HG03039 (cell line): ENCODE measurements around the gene C1orf74.

ENCODE experiments used
- ATAC-seq: cut with Tn5 transposase; IDR thresholded peaks from one replicate; pipeline ENCODE4 v1.9.1; 2021; ENCODE audit warnings: mild to moderate bottlenecking, moderate library complexity; ENCODE audit not compliant: unreplicated experiment

C1orf74 gene

GRCh38 chr1:209772126-209772525 is 12.2 kb downstream of the C1orf74 start:
- no peak for ATAC-seq

- ATAC-seq, result no peak
These were observed 13.5 kb downstream of the C1orf74 start for GRCh38 chr1:209770636-209771415.

GRCh38 chr1:209769971-209770370 is 14.4 kb downstream of the C1orf74 start:
- no peak for ATAC-seq

- peak; percentile 63 for ATAC-seq
These were observed 15.0 kb downstream of the C1orf74 start for GRCh38 chr1:209769171-209769904.

- peak; percentile 87 for ATAC-seq
These were observed 16.0 kb downstream of the C1orf74 start for GRCh38 chr1:209768354-209768774.

- ATAC-seq, result no peak
These were observed 16.7 kb downstream of the C1orf74 start for GRCh38 chr1:209767706-209768105.

GRCh38 chr1:209767096-209767495 is 17.3 kb downstream of the C1orf74 start:
- no peak for ATAC-seq

- no peak for ATAC-seq
These were observed 18.3 kb downstream of the C1orf74 start for GRCh38 chr1:209766051-209766450.

GRCh38 chr1:209761011-209761635 is 23.2 kb downstream of the C1orf74 start:
- ATAC-seq, result no peak

GRCh38 chr1:209759829-209760359 is 24.5 kb downstream of the C1orf74 start:
- ATAC-seq, result no peak

- ATAC-seq, result no peak
These were observed 26.0 kb downstream of the C1orf74 start for GRCh38 chr1:209758400-209758799.

GRCh38 chr1:209756615-209757445 is 27.5 kb downstream of the C1orf74 start:
- no peak for ATAC-seq

GRCh38 chr1:209755926-209756614 is 28.3 kb downstream of the C1orf74 start, which contains the start of gene TRAF3IP3:
Gene TRAF3IP3, plus strand, starts transcription at chr1:209756053. Its CDS starts 3,987 bp downstream, at chr1:209760040.
- peak; percentile 65 for ATAC-seq

GRCh38 chr1:209755256-209755655 is 29.1 kb downstream of the C1orf74 start:
- ATAC-seq, result no peak

- no peak for ATAC-seq
These were observed 31.5 kb downstream of the C1orf74 start for GRCh38 chr1:209752890-209753289.

GRCh38 chr1:209751627-209752231 is 32.6 kb downstream of the C1orf74 start:
- ATAC-seq, result peak; percentile 42

GRCh38 chr1:209749670-209750323 is 34.6 kb downstream of the C1orf74 start:
- ATAC-seq, result no peak

- no peak for ATAC-seq
These were observed 35.2 kb downstream of the C1orf74 start for GRCh38 chr1:209749205-209749604.

- ATAC-seq, result no peak
These were observed 35.7 kb downstream of the C1orf74 start for GRCh38 chr1:209748620-209749019.
